Measurements from ENCODE around the gene CHRD.

Gene CHRD

GRCh38 chr3:184381261-184382224 lies 1.7 kb downstream of the CHRD start:
- DNase-seq (ENCODE audit: low read depth in 2 of 2), result no peak

GRCh38 chr3:184382326-184383032 lies 2.6 kb downstream of the CHRD start:
- no peak for DNase-seq (ENCODE audit: low read depth in 2 of 2)

- DNase-seq (ENCODE audit: low read depth in 2 of 2), result no peak
These were observed 3.3 kb downstream of the CHRD start for GRCh38 chr3:184383033-184383740.

GRCh38 chr3:184384342-184384741 lies 4.5 kb downstream of the CHRD start:
- no peak for DNase-seq (ENCODE audit: low read depth in 2 of 2)

GRCh38 chr3:184384856-184385422 lies 5.1 kb downstream of the CHRD start:
- no peak for DNase-seq (ENCODE audit: low read depth in 2 of 2)

- DNase-seq (ENCODE audit: low read depth in 2 of 2), result no peak
These were observed 6.4 kb downstream of the CHRD start for GRCh38 chr3:184386047-184386806.

- DNase-seq (ENCODE audit: low read depth in 2 of 2), result no peak
These were observed 7.4 kb downstream of the CHRD start for GRCh38 chr3:184387174-184387714.

- DNase-seq (ENCODE audit: low read depth in 2 of 2), result no peak
These were observed 8.5 kb downstream of the CHRD start for GRCh38 chr3:184388164-184388935.

- no peak for DNase-seq (ENCODE audit: low read depth in 2 of 2)
These were observed 9.0 kb downstream of the CHRD start for GRCh38 chr3:184388936-184389230.

- DNase-seq (ENCODE audit: low read depth in 2 of 2), result no peak
These were observed 9.5 kb downstream of the CHRD start for GRCh38 chr3:184389384-184389783.

GRCh38 chr3:184389935-184390528 lies 10.2 kb downstream of the CHRD start:
- DNase-seq (ENCODE audit: low read depth in 2 of 2), result no peak

GRCh38 chr3:184391266-184391665 lies 11.4 kb downstream of the CHRD start:
- no peak for DNase-seq (ENCODE audit: low read depth in 2 of 2)

- no peak for DNase-seq (ENCODE audit: low read depth in 2 of 2)
These were observed 15.4 kb downstream of the CHRD start for GRCh38 chr3:184395320-184395660.

GRCh38 chr3:184399410-184399809 lies 19.6 kb downstream of the CHRD start:
- DNase-seq (ENCODE audit: low read depth in 2 of 2), result no peak

- DNase-seq (ENCODE audit: low read depth in 2 of 2), result no peak
These were observed 25.5 kb downstream of the CHRD start for GRCh38 chr3:184405075-184406030.

- DNase-seq (ENCODE audit: low read depth in 2 of 2), result no peak
These were observed 29.6 kb downstream of the CHRD start for GRCh38 chr3:184409331-184409926.

GRCh38 chr3:184409946-184410500 lies 30.2 kb downstream of the CHRD start:
- DNase-seq (ENCODE audit: low read depth in 2 of 2), result no peak
